ENCODE results near the gene ST6GALNAC4.

DNA sequence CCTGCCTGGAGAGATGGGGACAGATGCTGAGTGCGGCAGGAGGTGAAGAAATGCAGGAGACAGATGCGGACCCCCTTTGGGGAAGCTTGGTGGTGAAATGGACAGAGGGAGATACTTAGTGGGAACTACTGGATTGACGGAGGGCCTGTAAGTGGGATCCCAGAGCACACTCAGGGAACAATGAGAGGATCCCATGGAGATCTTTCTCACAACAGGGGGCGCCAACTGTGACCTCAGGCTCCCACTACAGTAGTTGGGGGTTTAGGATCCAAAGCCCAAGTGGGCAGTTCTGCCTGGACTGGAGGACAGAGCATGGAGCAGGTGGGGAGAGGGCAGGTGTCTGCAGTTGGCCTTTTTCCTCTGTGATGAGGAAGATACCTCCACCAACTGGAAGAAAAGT, 17.4 kb upstream of the ST6GALNAC4 start:
- TF ChIP-seq, protein P1, sequence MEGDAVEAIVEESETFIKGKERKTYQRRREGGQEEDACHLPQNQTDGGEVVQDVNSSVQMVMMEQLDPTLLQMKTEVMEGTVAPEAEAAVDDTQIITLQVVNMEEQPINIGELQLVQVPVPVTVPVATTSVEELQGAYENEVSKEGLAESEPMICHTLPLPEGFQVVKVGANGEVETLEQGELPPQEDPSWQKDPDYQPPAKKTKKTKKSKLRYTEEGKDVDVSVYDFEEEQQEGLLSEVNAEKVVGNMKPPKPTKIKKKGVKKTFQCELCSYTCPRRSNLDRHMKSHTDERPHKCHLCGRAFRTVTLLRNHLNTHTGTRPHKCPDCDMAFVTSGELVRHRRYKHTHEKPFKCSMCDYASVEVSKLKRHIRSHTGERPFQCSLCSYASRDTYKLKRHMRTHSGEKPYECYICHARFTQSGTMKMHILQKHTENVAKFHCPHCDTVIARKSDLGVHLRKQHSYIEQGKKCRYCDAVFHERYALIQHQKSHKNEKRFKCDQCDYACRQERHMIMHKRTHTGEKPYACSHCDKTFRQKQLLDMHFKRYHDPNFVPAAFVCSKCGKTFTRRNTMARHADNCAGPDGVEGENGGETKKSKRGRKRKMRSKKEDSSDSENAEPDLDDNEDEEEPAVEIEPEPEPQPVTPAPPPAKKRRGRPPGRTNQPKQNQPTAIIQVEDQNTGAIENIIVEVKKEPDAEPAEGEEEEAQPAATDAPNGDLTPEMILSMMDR (IDR thresholded peaks at IDR 0.05) = no peak
- no peak for TF ChIP-seq POLR2A (IDR thresholded peaks at IDR 0.05)

All from esophagus squamous epithelium (tissue), 4 donors.